Thoracic aorta (tissue), 2 donors: Measurements from ENCODE around the gene PTCH2. TPM values are rescaled to one million over a fixed set of nuclear protein-coding genes. Genes with fewer than 3 reads are reported as not detected.

Experiments used
- ATAC-seq: fragments of 150-250 bp; one replicate; pipeline ENCODE4 v1.8.0; 2017; ENCODE audit warnings: low read depth; ENCODE audit not compliant: insufficient number of reproducible peaks, low FRiP score
- DNase-seq: peaks from one replicate; pipeline ENCODE4 v3.0.0-alpha.2; 2020; ENCODE audit warnings: low spot score
- H3K27ac ChIP-seq, 2 donors: fragments of 200-600 bp; sonication (generic); 1 replicate in 1 of 2; 2 replicates in 1 of 2; pipeline ENCODE4 v1.5.1; 2016; ENCODE audit warnings: mild to moderate bottlenecking in 2 of 2, moderate library complexity in 2 of 2
- H3K27me3 ChIP-seq: fragments of 200-600 bp; sonication (generic); replicated peaks from 2 replicates; pipeline ENCODE4 v1.6.0; 2016; ENCODE audit warnings: mild to moderate bottlenecking; ENCODE audit not compliant: insufficient read depth
- H3K36me3 ChIP-seq: fragments of 200-600 bp; sonication (generic); one replicate; pipeline ENCODE4 v1.5.1; 2016
- H3K4me1 ChIP-seq, 2 donors: fragments of 200-600 bp; sonication (generic); 1 replicate in 1 of 2; 2 replicates in 1 of 2; pipeline versions ENCODE4 v1.5.1 to v1.6.0; 2016; ENCODE audit warnings: low read depth in 2 of 2, mild to moderate bottlenecking in 1 of 2; ENCODE audit not compliant: control insufficient read depth in 1 of 2
- H3K4me3 ChIP-seq: fragments of 200-600 bp; sonication (generic); 2 replicates; pipeline ENCODE4 v1.5.1; 2016; ENCODE audit warnings: mild to moderate bottlenecking
- H3K9me3 ChIP-seq: fragments of 200-600 bp; sonication (generic); 2 replicates; pipeline ENCODE4 v1.5.1; 2016
- total RNA-seq, 2 donors: library from RNA; depleted of rRNA; stranded (reverse); fragments of >200 nt; gene quantifications; one replicate each; pipeline versions ENCODE4 v1.1.0 to v1.2.3, GENCODE V29; 2016
- TF ChIP-seq, protein P1 (sequence below): fragments of 200-600 bp; sonication (generic); IDR thresholded peaks from one replicate; pipeline ENCODE4 v1.5.1; 2019; ENCODE audit warnings: antibody characterized with exemption

Gene PTCH2
- total RNA-seq, 2 donors from 2014 or later = 0.95 to 1.3 TPM

DNA sequence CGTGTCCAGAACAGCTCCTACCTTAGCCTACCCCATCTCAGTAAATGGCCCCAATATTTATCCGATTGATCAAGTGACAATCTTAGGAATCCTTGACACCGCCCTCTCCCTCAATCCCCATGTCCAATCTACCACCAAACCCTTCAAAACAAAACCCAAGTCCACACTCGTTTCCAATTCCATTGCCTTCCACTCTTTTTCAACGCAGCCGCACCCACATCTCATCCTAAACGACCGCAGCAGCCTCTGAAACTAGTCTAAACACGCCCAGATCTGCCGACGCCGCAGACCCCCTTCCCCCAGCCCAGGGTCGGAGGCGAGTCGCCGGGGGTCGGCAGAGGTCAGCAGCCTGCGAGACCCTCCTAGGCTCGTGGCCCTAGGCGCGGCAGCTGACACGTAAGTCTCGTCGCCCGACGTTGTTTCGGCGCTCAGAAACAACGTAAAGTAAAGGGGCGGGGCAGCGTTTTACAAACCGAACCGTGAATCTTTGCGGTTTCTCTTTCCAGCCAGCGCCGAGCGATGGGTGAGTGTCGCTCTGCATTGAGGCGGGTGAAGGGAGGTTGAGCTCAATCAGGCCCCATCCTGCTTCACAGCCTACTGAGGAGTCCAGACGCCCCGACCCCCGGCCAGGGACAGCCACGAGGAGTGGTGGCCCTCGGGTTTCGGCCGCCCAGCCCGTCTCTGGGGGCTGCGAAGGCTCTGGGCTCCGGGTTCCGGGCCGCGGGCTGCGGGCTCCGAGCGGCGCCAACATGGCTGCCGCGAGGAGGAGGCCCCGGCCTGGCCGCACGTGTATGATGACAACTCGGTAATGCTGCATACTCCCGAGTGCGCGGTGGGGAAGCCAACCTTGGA, 67.7 kb downstream of the PTCH2 start, which contains the start of gene RPS8:
Gene RPS8 (plus strand): TSS at position 463 of the 852 bp plus-strand sequence. CDS start 57 bp downstream, at position 520.
- H3K36me3 ChIP-seq = peaks cover 23% of the 10 kb centered on the region
- peak within 1 kb of the TSS; percentile 98 for H3K4me3 ChIP-seq
- H3K4me1 ChIP-seq = peaks cover 9 to 30% of the 10 kb centered on the region in 2 donors
- peak within 1 kb of the TSS; percentile 97 to 98 for H3K27ac ChIP-seq
- TF ChIP-seq, protein P1, sequence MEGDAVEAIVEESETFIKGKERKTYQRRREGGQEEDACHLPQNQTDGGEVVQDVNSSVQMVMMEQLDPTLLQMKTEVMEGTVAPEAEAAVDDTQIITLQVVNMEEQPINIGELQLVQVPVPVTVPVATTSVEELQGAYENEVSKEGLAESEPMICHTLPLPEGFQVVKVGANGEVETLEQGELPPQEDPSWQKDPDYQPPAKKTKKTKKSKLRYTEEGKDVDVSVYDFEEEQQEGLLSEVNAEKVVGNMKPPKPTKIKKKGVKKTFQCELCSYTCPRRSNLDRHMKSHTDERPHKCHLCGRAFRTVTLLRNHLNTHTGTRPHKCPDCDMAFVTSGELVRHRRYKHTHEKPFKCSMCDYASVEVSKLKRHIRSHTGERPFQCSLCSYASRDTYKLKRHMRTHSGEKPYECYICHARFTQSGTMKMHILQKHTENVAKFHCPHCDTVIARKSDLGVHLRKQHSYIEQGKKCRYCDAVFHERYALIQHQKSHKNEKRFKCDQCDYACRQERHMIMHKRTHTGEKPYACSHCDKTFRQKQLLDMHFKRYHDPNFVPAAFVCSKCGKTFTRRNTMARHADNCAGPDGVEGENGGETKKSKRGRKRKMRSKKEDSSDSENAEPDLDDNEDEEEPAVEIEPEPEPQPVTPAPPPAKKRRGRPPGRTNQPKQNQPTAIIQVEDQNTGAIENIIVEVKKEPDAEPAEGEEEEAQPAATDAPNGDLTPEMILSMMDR = no peak
- peak; percentile 87 for ATAC-seq
- H3K27me3 ChIP-seq = no peaks in the 10 kb centered on the region
- H3K9me3 ChIP-seq = no peaks in the 10 kb centered on the region
- peak; percentile 75 for DNase-seq

Other genes with a start within 250 kb of the PTCH2 start
- gene TMEM53, start 168.8 kb downstream of the PTCH2 start, total RNA-seq = 10 to 100 TPM in 1 of 2 donors, 1 to 10 TPM in 1; 3.9 to 12.9 TPM
- gene ARMH1, start 168.5 kb downstream of the PTCH2 start, total RNA-seq = 1 to 10 TPM in 1 of 2 donors, under 1 TPM in 1; 0.81 to 5.8 TPM
- not detected for gene RNU5D-1, start 112.1 kb downstream of the PTCH2 start, total RNA-seq
- gene KIF2C, start 103.4 kb downstream of the PTCH2 start, total RNA-seq = under 1 TPM in 1 of 2 donors, not detected in 1; 0.42 TPM
- 1,000 to 10,000 TPM; 1,019 to 1,075 TPM for gene RPS8, start 67.7 kb downstream of the PTCH2 start, total RNA-seq
- gene BEST4, start 55.1 kb downstream of the PTCH2 start, total RNA-seq = 1 to 10 TPM in 1 of 2 donors, not detected in 1; 4.1 TPM
- 100 to 1,000 TPM; 103 to 142 TPM for gene PLK3, start 42.9 kb downstream of the PTCH2 start, total RNA-seq
- not detected for gene DYNLT4, start 35.9 kb downstream of the PTCH2 start, total RNA-seq
- 10 to 100 TPM; 18.8 to 53.6 TPM for gene BTBD19, start 34.7 kb downstream of the PTCH2 start, total RNA-seq
- gene EIF2B3, start 143.3 kb upstream of the PTCH2 start, total RNA-seq = 10 to 100 TPM; 26.4 to 33.8 TPM
- gene HECTD3, start 168.1 kb upstream of the PTCH2 start, total RNA-seq = 10 to 100 TPM; 40.4 to 66.3 TPM
- gene UROD, start 169.0 kb upstream of the PTCH2 start, total RNA-seq = 10 to 100 TPM; 32.7 to 67.4 TPM